GM21381 (cell line): ENCODE results near the gene TBCK.

Experiments
- ATAC-seq: cut with Tn5 transposase; IDR thresholded peaks from one replicate; pipeline ENCODE4 v1.9.1; 2021; ENCODE audit warnings: mild to moderate bottlenecking, moderate library complexity; ENCODE audit not compliant: unreplicated experiment

TBCK gene

DNA sequence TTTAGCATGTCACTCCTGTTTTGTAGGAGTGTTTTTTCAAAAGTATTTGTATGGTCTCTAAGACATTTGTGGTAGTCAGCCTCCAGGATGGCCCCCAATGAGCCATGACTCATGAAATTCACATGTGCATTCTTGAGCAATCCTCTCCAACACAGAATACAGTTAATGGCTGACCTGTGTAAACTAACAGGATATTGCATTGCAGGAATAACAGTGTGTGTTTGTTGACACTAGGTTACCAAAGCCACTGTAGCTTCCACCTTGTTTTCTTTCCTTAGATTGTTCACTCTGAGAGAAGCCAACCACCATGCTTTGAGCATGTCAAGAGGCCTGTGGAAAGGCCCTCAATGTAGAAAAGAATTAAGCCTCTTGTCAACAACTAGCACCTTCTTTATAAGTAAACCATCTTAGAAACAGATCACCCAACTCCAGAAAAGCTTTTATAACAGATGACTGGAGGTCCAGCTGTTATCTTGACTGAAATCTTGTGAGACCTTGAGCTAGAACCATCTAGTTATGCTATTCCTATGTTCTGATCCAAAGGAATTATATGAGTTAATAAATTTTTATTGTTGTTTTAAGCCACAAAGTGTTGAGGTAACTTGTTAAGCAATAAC is 28.5 kb downstream of the TBCK start:
- no peak for ATAC-seq

DNA sequence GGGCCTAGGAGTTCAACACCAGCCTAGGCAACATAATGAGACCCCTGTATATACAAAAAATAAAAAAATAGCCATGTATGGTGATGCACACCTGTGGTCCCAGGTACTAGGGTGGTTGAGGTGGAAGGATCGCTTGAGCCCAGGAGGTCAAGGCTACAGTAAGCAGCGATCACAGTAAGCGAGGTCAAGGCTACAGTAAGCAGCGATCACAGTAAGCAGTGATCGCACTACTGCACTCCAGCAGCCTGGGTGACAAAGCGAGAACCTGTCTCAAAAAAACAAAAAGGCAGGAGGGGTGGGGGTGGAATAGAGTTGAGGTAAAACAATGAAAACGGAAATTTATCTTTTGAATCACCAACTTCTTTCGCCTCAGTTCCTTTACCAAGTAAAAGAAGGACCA is 29.4 kb downstream of the TBCK start:
- no peak for ATAC-seq

DNA sequence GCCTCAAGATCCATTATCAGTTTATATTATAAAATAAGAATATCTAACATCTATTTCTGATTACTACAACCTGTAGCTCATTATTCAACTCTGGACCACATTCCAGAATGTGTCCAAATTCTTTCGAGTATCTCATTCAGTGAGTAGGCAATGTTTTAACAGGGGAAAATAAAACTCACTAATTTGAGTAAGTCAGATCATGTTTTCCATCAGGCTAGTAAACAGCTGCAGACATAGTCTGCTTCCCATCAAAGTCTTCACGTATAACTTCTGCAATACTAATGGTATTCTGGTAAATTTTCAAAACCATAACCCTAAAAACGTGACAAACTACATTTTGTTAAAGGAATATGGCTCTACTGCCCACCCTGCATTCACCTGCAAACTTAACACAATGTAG is 31.8 kb downstream of the TBCK start:
- ATAC-seq, result no peak

DNA sequence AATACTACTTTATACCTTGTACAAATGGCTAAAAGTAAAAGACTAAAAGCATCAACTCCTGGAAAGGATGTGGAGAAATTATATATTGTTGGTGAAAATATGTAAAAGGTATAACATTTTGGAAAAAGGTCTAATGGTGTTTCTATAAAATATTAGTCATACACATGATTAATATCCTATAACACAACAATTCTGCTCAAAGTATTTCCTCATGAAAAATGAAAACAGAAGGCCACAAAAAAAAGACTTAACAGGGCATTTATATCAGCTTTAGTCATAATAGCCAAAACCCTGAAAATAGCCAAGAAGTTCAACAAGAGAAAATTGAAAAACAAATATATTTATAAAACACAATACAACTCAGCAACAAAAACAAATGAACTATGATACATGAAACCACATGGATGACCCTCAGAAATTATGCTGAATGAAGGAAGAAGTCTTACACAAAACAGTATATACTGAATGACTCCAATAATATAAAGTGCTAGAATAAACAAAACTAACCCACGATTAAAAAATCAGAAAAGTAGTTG is 38.8 kb downstream of the TBCK start:
- ATAC-seq, result no peak

DNA sequence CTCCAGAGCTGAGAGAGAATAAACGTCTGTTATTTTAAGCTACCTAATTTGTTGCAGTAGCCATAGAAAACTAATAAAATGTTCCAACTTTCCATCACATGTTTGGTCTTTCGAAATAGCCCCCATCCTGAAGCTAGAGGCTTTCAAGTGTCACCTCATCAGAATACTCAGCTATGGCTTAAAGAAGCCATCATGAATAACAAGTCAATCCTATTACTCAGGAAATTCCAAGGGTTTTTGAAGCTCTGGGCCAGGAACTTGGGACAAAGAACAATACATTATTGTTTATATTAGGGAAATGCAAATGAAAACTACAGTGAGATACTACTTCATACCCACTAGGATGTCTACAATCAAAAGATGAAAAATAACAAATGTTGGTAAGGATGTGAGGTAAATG is 42.2 kb downstream of the TBCK start:
- no peak for ATAC-seq

DNA sequence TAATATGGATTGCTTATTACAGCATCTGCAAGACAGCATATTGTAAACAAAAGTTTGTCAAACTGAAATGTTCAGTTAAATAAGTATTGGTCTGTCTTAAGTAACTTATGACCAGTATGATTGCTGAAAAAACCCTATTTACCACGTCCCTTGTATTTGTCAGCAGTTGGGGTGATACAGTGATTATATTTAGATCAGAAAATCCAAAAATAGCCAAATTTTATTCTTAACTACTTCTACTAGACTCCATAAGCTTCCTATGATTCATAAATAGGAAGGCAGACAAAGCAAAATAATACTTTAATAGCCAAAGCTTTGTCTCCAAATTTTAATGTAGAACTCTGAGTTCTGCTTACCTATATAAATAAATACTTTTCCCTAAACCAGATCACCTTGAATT is 45.3 kb downstream of the TBCK start:
- ATAC-seq, result no peak

DNA sequence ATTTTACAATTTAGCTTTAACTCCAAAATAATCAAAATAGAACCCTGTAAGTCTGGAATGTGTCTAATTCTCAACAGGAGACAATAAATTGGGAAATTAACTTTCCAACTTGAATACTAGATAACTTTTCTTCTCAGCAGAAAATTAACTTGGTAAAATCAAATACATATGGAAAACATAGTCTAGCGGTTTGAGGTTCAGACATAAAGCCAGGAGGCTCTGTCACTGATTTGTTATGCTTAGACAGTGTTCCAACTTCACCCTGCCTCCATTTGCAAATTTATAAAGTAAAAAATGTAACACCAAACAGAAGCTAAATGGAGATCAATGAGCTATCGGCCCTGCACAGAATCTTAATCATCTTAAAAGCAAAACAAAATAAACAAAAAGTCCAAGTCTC is 46.3 kb downstream of the TBCK start:
- no peak for ATAC-seq

DNA sequence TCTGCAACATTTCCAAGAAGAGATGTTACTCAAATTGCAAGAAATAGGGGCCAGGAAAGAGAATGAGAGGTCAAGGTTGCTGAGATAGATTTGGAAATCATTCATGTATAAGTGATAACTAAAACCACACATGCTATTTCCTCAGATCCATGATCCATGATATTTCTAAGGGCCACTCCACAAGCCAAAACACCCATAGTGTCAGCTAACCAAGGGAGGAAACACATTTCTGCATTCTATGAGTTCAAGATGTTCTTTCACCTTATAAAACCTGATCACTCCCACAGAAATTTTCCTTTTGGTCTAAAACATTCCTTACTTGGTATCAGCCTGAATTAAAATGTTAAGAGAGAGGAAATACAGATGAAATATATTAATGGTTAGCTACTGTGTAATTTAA is 47.2 kb downstream of the TBCK start:
- ATAC-seq, result no peak

DNA sequence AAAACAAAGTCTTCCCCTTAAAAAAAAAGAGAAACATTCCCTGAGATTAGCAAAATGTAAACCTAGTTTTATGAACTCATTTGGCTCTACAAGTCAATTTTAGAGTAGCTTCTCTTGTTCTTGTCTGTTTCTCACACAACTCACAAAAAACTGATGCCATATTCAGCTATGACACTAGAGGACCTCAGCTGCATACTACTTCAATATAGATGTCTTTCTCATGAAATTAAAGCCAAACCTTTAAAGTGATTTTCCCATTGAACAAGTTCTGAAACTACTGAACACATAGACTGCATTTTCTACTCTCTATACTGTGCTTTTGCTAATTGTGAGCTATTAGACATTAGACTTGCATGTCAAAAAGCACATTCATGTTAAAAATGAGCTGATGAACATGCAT is 49.8 kb downstream of the TBCK start:
- ATAC-seq, result no peak

DNA sequence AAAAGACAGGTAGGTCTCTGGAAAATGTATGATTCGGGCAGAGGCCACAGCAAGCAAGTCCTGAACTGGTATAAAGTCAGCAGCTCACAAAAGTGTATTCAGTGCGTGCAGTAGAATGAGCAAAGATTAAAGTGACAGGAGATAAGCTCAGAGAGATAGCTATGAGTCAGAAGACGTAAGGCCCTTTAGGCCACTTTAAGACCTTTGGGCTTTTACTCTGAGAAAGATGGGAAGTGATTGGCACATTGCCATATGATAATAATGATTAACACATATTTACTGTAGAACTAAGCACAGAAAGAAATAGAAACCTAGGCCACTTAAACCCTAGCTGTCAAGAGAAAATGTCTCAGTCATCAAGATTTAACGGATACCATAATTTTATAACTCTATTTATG is 51.7 kb downstream of the TBCK start:
- no peak for ATAC-seq

DNA sequence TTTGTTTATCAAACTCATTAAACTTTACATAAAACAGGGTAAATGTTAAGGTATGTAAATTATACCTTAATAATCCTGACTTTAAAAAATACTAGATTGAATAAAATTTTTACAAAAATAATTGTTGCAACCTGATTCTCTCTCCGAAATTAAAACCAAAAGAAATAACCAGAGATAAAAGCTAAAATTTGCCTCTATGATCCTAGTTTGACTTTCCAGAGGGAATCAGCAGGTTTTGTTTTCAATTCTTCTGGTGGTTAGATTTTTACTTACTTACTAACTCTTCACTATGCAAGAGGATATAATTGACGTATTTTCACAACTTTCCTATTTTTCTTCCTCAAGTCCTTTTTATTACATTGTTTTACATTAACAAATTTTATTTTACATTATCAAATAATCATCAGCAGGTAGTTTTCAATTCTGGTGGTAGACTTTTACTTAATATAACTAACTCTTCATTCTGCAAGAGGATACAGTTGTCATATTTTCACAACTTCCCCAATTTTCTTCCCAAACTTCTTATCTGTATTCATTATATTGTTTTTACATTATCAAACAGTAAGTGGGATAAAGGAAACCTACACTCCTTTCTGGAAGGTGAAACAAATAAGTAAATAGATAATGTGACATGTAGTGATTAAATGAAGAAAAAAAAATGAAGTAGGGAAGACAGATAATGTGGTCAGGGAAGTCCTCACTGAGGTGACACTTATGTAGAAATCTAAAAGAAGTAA is 52.2 kb downstream of the TBCK start:
- no peak for ATAC-seq

DNA sequence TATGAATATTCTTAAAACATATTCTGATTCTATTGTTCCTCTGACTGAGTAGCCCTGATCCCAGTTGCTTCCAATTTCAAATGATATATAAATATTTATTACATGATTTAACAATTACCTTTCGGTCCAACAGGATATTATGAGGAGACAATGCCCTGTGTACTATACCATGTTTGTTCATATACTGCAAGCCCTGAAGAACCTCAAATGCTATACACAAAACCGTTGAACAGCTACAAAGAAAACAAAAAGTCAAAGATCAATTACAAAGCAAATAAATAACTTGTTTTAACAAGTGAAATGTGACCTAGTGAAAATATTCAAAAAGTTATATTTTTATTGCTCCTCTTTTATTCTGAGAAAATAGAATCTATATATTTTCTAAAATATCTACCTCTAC is 54.0 kb downstream of the TBCK start:
- ATAC-seq, result no peak

DNA sequence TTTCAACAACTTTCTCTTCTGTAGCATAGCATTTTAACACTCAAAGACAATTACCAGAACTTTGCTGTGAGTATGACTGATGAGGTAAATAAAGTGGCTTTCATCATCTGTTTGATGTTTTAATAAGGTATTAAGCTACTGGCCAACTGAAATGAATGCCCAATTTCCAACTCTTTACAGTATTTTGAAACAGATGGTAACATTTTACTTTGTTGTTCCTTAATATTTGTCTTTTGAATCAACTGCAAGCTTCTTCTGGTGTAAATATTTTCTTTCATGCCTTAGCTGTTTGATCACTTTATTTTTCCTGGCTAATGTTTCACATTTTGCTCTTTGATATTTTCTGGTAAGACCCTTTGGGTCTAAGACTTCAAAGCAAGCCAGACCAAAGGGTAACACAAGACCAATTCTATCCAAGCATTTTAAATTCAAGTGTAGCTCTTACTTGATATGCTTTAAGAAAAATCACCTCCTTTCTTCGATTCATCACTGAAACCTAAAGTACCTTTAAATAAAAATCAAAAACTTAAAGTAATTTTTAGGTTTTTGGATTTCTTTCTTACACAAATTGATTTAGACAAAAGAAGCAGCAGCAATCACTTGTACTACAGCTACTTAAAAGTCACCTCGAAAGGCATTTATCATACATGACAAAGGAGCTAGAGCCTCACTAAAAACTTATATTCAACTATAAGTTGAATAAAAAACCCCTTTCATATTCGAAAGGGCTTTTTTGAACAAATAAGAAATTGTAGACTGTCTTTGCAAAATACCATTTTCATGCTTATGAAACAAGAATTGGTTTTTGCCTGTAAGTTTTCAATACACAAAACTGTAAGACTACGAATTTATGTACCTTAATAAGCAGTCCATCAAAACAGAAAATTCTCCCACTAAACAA is 57.6 kb downstream of the TBCK start:
- no peak for ATAC-seq

DNA sequence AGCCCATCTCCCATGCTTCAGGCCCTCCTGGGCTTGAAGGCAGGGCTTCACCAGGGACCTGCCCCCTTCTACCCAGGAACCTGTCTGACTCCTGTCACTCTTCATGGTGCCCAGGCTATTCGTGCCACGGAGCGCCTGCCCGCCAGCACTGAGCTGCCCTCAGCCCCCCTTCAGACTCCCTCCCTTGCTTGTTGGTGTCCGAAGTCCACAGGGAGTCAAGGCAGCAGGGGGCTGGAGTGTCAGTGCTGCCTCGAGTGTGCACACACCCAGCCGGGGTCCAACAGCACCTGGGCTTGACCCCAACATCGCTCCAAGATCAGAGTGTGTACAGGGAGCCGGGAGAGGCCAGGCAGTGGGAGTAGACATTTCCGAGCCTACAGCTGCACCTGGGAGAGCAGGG is 59.8 kb downstream of the TBCK start:
- ATAC-seq, result no peak

DNA sequence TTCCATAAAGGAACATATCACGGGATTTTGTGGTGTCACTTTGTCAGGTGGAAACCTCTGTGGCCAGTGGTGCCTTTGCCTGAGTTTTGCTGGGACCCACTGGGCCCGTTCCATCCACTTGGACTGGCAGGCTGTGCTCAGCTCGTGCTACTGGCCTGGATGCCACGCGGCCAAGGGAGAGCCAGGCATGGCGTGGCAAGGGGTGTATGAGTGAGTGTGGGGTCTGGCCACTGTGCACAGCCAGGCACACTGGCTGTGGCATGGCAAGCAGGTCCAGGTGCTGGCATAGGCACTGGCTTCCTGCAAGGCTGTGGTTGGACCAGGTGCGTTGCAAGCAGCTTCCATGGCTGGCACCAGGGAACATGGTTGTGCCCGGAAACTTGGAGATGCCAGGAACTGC is 60.8 kb downstream of the TBCK start:
- no peak for ATAC-seq

DNA sequence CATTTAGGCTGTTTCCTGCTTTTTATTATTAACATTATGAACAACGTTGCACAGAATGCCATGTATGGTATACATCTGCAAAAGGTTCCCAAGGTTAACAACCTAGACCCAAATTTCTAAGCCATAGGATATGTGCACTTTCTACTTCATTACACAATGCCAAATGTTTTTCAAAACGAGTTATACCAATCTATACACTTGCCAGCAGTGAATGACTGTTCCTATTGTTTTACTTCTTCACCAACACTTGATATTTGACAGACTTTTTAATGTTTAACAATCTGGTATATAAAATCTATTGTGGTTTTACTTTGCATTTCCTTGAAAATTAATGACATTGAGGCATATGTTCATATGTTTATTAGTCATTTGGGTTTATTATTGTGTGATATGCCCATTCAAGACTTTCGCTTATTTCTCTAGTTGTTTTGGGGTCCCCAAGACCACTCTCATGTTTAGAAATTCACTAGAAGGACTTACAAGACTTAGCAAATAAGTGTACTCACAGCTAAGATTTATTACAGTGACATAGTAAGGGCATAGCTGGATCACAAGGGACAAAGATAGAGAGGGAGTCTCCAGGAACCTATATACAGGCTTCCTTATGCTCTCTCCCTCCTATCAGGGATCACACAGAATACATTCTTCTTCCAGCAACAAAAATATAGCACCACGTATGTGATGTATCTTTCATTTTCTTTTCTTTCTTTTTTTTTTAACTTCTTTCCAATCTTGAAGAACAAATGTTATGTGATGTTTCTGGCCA is 62.5 kb downstream of the TBCK start:
- no peak for ATAC-seq

DNA sequence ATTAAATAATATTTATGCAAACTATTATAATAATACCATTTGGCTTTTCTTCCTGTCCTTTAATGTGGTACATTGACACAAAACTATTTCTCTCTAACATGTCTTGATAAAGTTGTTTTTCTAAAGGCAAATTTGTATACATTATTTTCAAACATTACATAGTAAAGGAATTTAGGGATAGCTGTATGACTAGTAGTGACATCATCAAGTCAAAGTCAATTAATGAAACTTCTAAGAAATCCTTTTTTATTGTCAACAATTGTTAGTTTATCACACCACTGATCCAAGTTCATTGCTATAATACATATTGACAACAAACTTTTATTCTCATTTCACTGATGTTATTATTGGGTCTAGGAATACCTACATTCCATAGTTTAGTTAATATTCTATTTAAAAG is 68.4 kb downstream of the TBCK start:
- no peak for ATAC-seq

DNA sequence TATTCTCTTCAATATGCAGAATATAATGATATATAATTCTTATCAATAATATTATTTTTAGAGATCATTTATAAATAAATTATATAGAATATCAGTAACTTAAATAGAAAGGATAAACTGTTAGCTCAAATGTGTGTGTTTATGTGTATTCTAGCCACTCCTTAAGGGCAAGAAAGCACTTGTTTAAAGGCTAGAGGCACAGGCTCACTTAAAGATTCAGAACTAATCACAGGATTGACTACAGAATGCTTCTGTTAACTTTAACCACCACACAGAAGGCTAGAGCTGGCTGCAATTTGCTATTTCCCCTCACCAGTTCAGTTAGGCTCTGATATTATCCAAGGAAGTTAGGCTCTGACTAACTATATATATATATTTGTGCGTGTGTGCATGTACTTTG is 69.6 kb downstream of the TBCK start:
- no peak for ATAC-seq

DNA sequence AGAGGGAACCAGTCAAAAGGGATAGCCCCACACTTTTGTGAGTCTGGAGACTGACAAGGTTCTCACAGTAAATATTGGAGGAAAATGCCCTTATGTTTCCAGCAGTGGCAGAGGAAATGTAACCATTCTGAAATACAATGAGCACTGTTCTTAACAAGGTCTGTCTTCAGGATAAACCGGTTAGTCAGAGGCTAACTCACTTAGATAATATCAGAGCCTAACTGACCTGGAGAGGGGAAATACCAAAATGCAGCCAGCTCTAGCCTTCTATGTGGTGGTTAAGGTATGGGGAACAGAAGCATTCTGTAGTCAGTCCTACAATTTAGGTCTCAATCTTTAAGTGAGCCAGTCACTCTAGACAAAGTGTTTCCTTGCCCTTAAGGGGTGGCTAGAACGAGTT is 70.8 kb downstream of the TBCK start:
- no peak for ATAC-seq

DNA sequence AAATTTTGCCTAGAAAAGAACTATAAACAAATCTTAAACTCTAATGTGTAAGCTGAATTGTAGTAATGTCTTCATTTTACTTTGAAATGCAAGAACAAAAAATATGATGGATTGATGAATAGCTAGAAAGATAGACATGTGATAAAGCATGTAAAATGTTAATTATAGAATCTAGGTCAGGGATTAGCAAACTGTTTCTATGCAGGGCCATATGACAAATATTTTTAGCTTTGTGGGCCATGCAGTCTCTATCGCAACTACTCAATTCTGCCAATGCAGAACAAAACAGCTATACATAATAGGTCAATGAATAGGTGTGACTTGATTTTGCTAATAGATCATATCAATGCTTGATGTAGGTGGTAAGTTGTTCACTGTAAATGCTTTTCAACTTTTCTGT is 75.3 kb downstream of the TBCK start:
- ATAC-seq, result no peak

DNA sequence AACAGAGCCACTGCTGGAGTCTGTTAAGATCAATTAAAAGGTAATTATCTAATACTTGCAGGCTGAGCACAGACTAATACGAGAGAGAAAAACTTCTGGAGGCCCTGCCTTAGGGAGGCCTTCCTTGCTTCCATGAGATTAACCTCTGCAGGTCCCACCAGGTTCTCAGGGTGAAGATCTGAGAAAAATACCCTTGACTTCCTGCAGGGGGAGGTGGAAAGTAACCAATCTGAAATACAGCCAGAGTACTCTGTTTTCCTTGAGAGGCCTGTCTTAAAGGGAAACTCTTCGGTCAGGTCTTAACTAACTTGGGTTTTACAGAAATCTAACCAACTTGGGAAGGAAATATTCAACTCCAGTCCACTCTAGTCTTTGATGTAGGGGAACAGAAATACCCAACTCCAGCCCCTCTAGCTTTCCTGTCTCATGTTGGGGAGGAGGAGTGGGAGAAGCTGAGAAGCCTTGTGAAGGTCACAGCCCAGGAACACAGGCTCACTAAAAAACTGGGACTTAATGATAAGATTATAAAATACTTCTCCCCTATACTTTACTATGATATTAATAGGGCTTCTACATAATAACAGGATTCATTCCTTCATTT is 77.1 kb downstream of the TBCK start:
- ATAC-seq, result peak; percentile 90
